Thyroid gland (tissue), 4 donors: ENCODE data around the gene MORC1.

Source experiments
- POLR2A ChIP-seq, 2 donors: fragments of 450-650 bp; IDR thresholded peaks; one replicate each; pipeline ENCODE4 v1.6.1; 2017; ENCODE audit warnings: antibody characterized with exemption in 2 of 2, mild to moderate bottlenecking in 2 of 2, moderate library complexity in 1 of 2
- TF ChIP-seq, protein P1 (sequence below), 6 experiments: fragments of 200-600 bp in 3 of 6; fragments of 450-650 bp in 3 of 6; sonication (generic) in 3 of 6; IDR thresholded peaks; one replicate each; pipeline ENCODE4 v1.5.1; 2016 to 2019; ENCODE audit warnings: antibody characterized with exemption in 6 of 6, mild to moderate bottlenecking in 2 of 6, inconsistent platforms in 1 of 6, moderate library complexity in 1 of 6

DNA sequence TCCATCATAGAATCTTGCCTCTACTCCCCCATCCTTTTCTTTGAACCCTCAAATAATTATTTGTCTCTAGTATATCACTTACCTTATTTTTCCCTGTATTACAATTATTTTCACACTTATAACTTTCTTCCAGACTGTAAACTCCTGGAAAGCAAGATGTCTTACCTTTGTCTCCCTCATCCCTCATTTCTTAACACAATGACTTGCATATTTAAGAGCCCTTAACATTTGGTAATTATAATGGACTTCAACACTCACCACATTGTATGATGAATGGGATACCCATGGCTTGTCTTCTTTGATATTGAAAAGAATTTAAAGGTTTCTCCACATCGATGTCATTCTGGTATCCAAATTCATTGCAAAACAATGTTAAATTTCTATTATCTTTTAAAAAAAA is 82.9 kb downstream of the MORC1 start:
- TF ChIP-seq, protein P1, sequence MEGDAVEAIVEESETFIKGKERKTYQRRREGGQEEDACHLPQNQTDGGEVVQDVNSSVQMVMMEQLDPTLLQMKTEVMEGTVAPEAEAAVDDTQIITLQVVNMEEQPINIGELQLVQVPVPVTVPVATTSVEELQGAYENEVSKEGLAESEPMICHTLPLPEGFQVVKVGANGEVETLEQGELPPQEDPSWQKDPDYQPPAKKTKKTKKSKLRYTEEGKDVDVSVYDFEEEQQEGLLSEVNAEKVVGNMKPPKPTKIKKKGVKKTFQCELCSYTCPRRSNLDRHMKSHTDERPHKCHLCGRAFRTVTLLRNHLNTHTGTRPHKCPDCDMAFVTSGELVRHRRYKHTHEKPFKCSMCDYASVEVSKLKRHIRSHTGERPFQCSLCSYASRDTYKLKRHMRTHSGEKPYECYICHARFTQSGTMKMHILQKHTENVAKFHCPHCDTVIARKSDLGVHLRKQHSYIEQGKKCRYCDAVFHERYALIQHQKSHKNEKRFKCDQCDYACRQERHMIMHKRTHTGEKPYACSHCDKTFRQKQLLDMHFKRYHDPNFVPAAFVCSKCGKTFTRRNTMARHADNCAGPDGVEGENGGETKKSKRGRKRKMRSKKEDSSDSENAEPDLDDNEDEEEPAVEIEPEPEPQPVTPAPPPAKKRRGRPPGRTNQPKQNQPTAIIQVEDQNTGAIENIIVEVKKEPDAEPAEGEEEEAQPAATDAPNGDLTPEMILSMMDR (IDR thresholded peaks at IDR 0.05) = no peak
- TF ChIP-seq POLR2A (IDR thresholded peaks at IDR 0.05) = no peak
